Heart left ventricle (tissue), 13 donors: Measurements from ENCODE around the gene DPAGT1.
A peak's percentile ranks its signal among the peaks of the same experiment; 100 is the strongest.

Experiments
- POLR2A ChIP-seq, 2 donors: fragments of 450-650 bp; IDR thresholded peaks; one replicate each; pipeline ENCODE4 v1.6.1; 2017; ENCODE audit warnings: antibody characterized with exemption in 2 of 2, mild to moderate bottlenecking in 2 of 2, moderate library complexity in 2 of 2
- TF ChIP-seq, protein P1 (sequence below), 12 donors: fragments of 200-600 bp; sonication (generic) in 4 of 12; IDR thresholded peaks; one replicate each; pipeline versions ENCODE4 v1.5.0 to v1.8.0; 2018 to 2022; ENCODE audit warnings: antibody characterized with exemption in 12 of 12, mild to moderate bottlenecking in 5 of 12
- donor health status: ischemic (EF 13 %, LVEDD 7.1; RV severe dilation, severe dysfunction).
- donor health status: DM: no; HTN: yes; CAD: no.
- donor health status: DM: no; HTN: no; CAD: no.
- donor health status: ischemic (EF 25% LVEDD 6.9; RV normal size, moderate dysfunction).
- donor health status: ischemic (EF 25% LVEDD 5.7; RV mildly dilated, moderate dysfunction).
- donor health status: ischemic (EF 35%, LVEDD 5.7; RV mildly dilated, moderate dysfunction).
- donor health status: nonischemic (EF 11% LVEDD 7.7; RV severe dilation, severe dysfunction).
- donor health status: DM: yes; HTN: yes; CAD: no.
- donor health status: PGD.
- donor health status: ischemic (EF 29% LVEDD 5.4; RV normal size, mild dysfunction).
- donor health status: nonischemic (EF 23%, LVEDD 6.1; RV moderate dilation, normal function).

DNA sequence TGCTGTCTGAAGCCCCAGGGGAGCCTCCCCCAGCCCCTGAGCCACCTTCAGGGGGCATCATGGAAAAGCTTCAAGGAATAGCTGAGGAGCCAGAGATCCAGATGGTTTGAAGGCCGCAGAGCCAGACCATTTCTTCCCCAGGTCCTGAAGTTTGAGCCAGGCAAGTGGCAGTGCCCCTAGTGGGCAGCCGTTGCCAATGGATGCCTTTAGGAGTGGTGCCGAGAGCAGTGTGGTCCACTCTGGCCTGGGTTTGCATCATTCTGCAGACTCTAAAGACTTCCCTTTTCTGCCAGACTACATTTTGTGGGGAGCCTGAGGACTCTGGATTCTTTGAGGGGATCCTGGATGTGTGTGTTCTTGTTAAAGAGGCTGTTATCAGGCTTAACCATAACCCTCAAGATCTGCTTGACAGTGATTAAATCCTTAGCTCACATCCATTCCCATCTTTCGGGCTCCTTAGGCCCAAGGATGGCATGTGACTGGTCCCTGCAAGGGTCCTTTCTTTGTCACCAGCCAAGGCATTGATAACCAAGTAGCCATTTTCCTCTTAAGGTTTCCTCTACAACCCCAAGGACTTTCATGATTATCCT is 32.8 kb upstream of the DPAGT1 start:
- TF ChIP-seq, protein P1, sequence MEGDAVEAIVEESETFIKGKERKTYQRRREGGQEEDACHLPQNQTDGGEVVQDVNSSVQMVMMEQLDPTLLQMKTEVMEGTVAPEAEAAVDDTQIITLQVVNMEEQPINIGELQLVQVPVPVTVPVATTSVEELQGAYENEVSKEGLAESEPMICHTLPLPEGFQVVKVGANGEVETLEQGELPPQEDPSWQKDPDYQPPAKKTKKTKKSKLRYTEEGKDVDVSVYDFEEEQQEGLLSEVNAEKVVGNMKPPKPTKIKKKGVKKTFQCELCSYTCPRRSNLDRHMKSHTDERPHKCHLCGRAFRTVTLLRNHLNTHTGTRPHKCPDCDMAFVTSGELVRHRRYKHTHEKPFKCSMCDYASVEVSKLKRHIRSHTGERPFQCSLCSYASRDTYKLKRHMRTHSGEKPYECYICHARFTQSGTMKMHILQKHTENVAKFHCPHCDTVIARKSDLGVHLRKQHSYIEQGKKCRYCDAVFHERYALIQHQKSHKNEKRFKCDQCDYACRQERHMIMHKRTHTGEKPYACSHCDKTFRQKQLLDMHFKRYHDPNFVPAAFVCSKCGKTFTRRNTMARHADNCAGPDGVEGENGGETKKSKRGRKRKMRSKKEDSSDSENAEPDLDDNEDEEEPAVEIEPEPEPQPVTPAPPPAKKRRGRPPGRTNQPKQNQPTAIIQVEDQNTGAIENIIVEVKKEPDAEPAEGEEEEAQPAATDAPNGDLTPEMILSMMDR (IDR thresholded peaks at IDR 0.05), result peak in 10 of 12 donors; percentile 21 to 51 (median 34)
- TF ChIP-seq POLR2A (IDR thresholded peaks at IDR 0.05), result no peak
